Body of pancreas (tissue), 4 donors: ENCODE results near the gene DOK5.

Experiments
- POLR2A ChIP-seq, 3 donors: fragments of 450-650 bp; IDR thresholded peaks; one replicate each; pipeline ENCODE4 v1.6.1; 2016; ENCODE audit warnings: antibody characterized with exemption in 3 of 3, mild to moderate bottlenecking in 2 of 3
- TF ChIP-seq, protein P1 (sequence below), 7 experiments: fragments of 450-650 bp in 4 of 7; fragments of 200-600 bp in 3 of 7; sonication (generic) in 3 of 7; IDR thresholded peaks; one replicate each; pipeline ENCODE4 v1.5.1; 2016 to 2019; ENCODE audit warnings: antibody characterized with exemption in 7 of 7

DNA sequence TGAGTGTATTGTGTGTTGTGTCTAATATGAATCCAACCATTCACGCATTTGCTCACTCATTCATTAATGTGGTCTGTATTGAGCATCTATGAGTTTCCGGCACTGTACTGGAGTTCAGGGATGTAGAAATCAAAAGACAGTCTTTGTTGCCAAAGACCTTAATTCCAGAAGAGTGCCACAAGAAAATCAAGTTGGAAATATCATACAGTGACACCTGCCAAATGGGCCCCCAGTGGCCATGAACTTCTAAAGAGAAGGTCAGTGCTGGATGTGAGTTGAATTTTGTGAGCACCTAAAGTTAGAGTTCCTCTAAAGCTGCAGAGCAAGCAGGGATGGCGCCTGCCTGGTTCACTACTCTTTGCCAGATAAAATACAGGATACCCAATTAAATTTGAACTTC is 175.9 kb downstream of the DOK5 start:
- TF ChIP-seq, protein P1, sequence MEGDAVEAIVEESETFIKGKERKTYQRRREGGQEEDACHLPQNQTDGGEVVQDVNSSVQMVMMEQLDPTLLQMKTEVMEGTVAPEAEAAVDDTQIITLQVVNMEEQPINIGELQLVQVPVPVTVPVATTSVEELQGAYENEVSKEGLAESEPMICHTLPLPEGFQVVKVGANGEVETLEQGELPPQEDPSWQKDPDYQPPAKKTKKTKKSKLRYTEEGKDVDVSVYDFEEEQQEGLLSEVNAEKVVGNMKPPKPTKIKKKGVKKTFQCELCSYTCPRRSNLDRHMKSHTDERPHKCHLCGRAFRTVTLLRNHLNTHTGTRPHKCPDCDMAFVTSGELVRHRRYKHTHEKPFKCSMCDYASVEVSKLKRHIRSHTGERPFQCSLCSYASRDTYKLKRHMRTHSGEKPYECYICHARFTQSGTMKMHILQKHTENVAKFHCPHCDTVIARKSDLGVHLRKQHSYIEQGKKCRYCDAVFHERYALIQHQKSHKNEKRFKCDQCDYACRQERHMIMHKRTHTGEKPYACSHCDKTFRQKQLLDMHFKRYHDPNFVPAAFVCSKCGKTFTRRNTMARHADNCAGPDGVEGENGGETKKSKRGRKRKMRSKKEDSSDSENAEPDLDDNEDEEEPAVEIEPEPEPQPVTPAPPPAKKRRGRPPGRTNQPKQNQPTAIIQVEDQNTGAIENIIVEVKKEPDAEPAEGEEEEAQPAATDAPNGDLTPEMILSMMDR (IDR thresholded peaks at IDR 0.05): no peak
- no peak for TF ChIP-seq POLR2A (IDR thresholded peaks at IDR 0.05)
